ENCODE measurements around the gene CDV3. TPM values are rescaled to one million over a fixed set of nuclear protein-coding genes. Genes with fewer than 3 reads are reported as not detected.
"Not testable (repeated sequence)": the region's sequence is repeated elsewhere in the genome, so short reads cannot be mapped to it uniquely, and the experiment has no call there.

CDV3 gene
- polyA plus RNA-seq, 1 donor (not counting 4 experiments of a cell fraction or from before 2014, with no cell fraction given): 150 TPM

- H3K4me3 ChIP-seq (ENCODE audit: control insufficient read depth in 2 of 3, extremely low read depth in 1 of 3, insufficient read depth in 2 of 3, low read depth in 1 of 3, low read length in 3 of 3): no peak overlapping the region
- no peak overlapping the region for H2AFZ ChIP-seq (ENCODE audit: control insufficient read depth, low read length)
- H3K36me3 ChIP-seq (ENCODE audit: control insufficient read depth in 2 of 2, extremely low read depth in 1 of 2, insufficient read depth in 2 of 2, low read length in 2 of 2): no peaks in the 10 kb centered on the region
- dilution Hi-C loops (cut with MboI; ENCODE audit: extremely low pct_ligation_motif_present, low sequenced_read_pairs): no loop called here
- no peak overlapping the region for H3K9ac ChIP-seq (ENCODE audit: control insufficient read depth, extremely low read depth, insufficient read depth, low read length)
- H3K9me1 ChIP-seq (ENCODE audit: control insufficient read depth, extremely low read depth, insufficient read depth, low read length): no peaks in the 10 kb centered on the region
- H4K20me1 ChIP-seq (ENCODE audit: control insufficient read depth, extremely low read depth, insufficient read depth, low read length): no peaks in the 10 kb centered on the region
- no peaks in the 10 kb centered on the region for H3K79me2 ChIP-seq (ENCODE audit: control insufficient read depth, insufficient read depth, low read length)
- H3K4me1 ChIP-seq (ENCODE audit: control insufficient read depth, extremely low read depth, insufficient read depth, low read length): peaks cover 10% of the 10 kb centered on the region
- no peaks in the 10 kb centered on the region for H3K27me3 ChIP-seq (ENCODE audit: control insufficient read depth, extremely low read depth, insufficient read depth, low read length)
- H3K27ac ChIP-seq (ENCODE audit: control insufficient read depth, insufficient read depth, low read length): no peak overlapping the region
- TF ChIP-seq EZH2 (IDR thresholded peaks at IDR 0.05; ENCODE audit: low read length) (no peak), CTCF (optimal IDR thresholded peaks at IDR 0.05 in 1 of 3, IDR thresholded peaks at IDR 0.05 in 1 of 3, conservative IDR thresholded peaks at IDR 0.05 in 1 of 3; ENCODE audit: extremely low read depth in 1 of 3, insufficient read depth in 2 of 3, low read length in 3 of 3) (no peak)
- no peak for FAIRE-seq
- H3K4me2 ChIP-seq (ENCODE audit: control insufficient read depth, extremely low read depth, insufficient read depth, low read depth, low read length): no peak overlapping the region
- no peaks in the 10 kb centered on the region for H3K9me3 ChIP-seq (ENCODE audit: control insufficient read depth, low read depth, low read length)
- no peak for DNase-seq (ENCODE audit: low read depth, low spot score)
Measured at GRCh38 chr3:133548090-133548489, 25.4 kb upstream of the CDV3 start.

GRCh38 chr3:133549565-133549964 lies 23.9 kb upstream of the CDV3 start:
- H3K9ac ChIP-seq (ENCODE audit: control insufficient read depth, extremely low read depth, insufficient read depth, low read length): no peak overlapping the region
- H3K27ac ChIP-seq (ENCODE audit: control insufficient read depth, insufficient read depth, low read length): no peak overlapping the region
- H3K4me1 ChIP-seq (ENCODE audit: control insufficient read depth, extremely low read depth, insufficient read depth, low read length): peaks cover 10% of the 10 kb centered on the region
- H4K20me1 ChIP-seq (ENCODE audit: control insufficient read depth, extremely low read depth, insufficient read depth, low read length): no peaks in the 10 kb centered on the region
- H3K27me3 ChIP-seq (ENCODE audit: control insufficient read depth, extremely low read depth, insufficient read depth, low read length): no peaks in the 10 kb centered on the region
- H3K36me3 ChIP-seq (ENCODE audit: control insufficient read depth in 2 of 2, extremely low read depth in 1 of 2, insufficient read depth in 2 of 2, low read length in 2 of 2): no peaks in the 10 kb centered on the region
- dilution Hi-C loops (cut with MboI; ENCODE audit: extremely low pct_ligation_motif_present, low sequenced_read_pairs): no loop called here
- H3K4me3 ChIP-seq (ENCODE audit: control insufficient read depth in 2 of 3, extremely low read depth in 1 of 3, insufficient read depth in 2 of 3, low read depth in 1 of 3, low read length in 3 of 3): no peak overlapping the region
- no peak overlapping the region for H3K4me2 ChIP-seq (ENCODE audit: control insufficient read depth, extremely low read depth, insufficient read depth, low read depth, low read length)
- H3K79me2 ChIP-seq (ENCODE audit: control insufficient read depth, insufficient read depth, low read length): no peaks in the 10 kb centered on the region
- H2AFZ ChIP-seq (ENCODE audit: control insufficient read depth, low read length): no peak overlapping the region
- TF ChIP-seq CTCF (optimal IDR thresholded peaks at IDR 0.05 in 1 of 3, IDR thresholded peaks at IDR 0.05 in 1 of 3, conservative IDR thresholded peaks at IDR 0.05 in 1 of 3; ENCODE audit: extremely low read depth in 1 of 3, insufficient read depth in 2 of 3, low read length in 3 of 3) (no peak), EZH2 (IDR thresholded peaks at IDR 0.05; ENCODE audit: low read length) (no peak)
- FAIRE-seq (no peak), DNase-seq (ENCODE audit: low read depth, low spot score) (no peak)
- no peaks in the 10 kb centered on the region for H3K9me1 ChIP-seq (ENCODE audit: control insufficient read depth, extremely low read depth, insufficient read depth, low read length)
- no peaks in the 10 kb centered on the region for H3K9me3 ChIP-seq (ENCODE audit: control insufficient read depth, low read depth, low read length)

- DNase-seq (ENCODE audit: low read depth, low spot score); H3K4me1 ChIP-seq (ENCODE audit: control insufficient read depth, extremely low read depth, insufficient read depth, low read length); H3K9me3 ChIP-seq (ENCODE audit: control insufficient read depth, low read depth, low read length); H3K4me3 ChIP-seq (ENCODE audit: control insufficient read depth in 2 of 3, extremely low read depth in 1 of 3, insufficient read depth in 2 of 3, low read depth in 1 of 3, low read length in 3 of 3); FAIRE-seq; H3K27me3 ChIP-seq (ENCODE audit: control insufficient read depth, extremely low read depth, insufficient read depth, low read length); H3K9me1 ChIP-seq (ENCODE audit: control insufficient read depth, extremely low read depth, insufficient read depth, low read length); H3K79me2 ChIP-seq (ENCODE audit: control insufficient read depth, insufficient read depth, low read length); H3K27ac ChIP-seq (ENCODE audit: control insufficient read depth, insufficient read depth, low read length); H3K4me2 ChIP-seq (ENCODE audit: control insufficient read depth, extremely low read depth, insufficient read depth, low read depth, low read length); H3K9ac ChIP-seq (ENCODE audit: control insufficient read depth, extremely low read depth, insufficient read depth, low read length); H2AFZ ChIP-seq (ENCODE audit: control insufficient read depth, low read length); dilution Hi-C loops (cut with MboI; ENCODE audit: extremely low pct_ligation_motif_present, low sequenced_read_pairs); H4K20me1 ChIP-seq (ENCODE audit: control insufficient read depth, extremely low read depth, insufficient read depth, low read length); H3K36me3 ChIP-seq (ENCODE audit: control insufficient read depth in 2 of 2, extremely low read depth in 1 of 2, insufficient read depth in 2 of 2, low read length in 2 of 2): not testable (repeated sequence)
Measured at GRCh38 chr3:133551589-133551988, 21.9 kb upstream of the CDV3 start.

All from keratinocyte (primary cell).